GOT3 (cell line): Measurements from ENCODE around the gene NME1.

ENCODE experiments used
- DNase-seq: peaks from one replicate; lab custom pipeline; 2025; ENCODE audit warnings: mixed read lengths; lab: John Stamatoyannopoulos, UW

NME1 gene

DNA sequence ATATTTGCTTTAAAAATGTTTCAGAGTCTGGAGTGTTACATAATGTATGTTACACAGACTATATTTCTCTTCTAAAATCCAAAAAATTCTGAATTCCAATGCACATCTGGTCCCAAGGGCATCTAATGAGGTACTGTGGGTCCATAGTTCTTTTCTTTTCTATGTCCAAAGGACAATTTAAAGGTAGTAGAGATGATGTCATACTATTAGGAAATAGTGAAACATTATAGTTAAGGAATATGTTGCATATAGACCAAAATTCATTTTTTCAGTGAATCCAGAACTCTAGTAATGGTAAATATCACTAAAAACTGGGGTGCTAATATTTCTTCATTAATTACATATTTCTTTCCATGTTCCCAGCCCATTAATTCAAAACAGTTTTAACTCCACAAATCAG lies 35.8 kb downstream of the NME1 start:
- no peak for DNase-seq

DNA sequence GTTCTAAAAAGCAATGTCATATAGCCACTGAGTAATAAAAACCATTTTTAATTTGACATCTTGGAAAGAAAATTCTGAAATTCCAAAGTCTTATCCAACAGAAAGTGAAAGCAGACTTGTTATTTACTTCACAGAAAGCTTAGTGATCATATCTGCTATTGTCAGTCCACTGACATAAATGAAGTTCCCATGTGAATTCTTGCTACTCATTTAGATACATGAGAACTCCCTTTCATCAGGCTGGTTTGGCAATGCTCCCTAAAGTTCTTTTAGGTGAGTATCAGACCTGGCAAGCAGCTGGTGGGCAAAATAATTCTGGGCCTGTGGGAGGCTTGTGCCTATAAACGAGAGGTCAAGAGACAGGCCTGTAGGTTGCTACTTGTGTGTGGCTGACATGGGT lies 36.3 kb downstream of the NME1 start:
- DNase-seq, result no peak

DNA sequence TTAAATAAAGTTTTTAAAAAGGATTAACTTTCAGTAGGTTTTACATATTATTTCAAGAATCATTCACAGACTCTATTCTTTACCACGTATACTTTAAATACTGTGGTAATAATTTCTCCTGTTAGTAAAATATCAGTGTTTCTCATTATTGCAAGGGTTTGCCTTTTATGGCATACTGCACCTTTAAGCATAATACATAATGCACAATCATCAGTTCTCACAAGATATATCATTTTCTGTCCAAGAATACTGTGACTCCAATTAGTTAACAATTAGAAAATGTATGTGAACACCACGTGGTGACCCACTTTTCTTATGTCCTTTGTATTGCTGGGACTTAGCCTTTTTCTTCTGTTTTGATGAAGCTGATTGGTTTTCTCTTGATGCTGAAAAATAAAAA lies 38.5 kb downstream of the NME1 start:
- DNase-seq, result no peak

DNA sequence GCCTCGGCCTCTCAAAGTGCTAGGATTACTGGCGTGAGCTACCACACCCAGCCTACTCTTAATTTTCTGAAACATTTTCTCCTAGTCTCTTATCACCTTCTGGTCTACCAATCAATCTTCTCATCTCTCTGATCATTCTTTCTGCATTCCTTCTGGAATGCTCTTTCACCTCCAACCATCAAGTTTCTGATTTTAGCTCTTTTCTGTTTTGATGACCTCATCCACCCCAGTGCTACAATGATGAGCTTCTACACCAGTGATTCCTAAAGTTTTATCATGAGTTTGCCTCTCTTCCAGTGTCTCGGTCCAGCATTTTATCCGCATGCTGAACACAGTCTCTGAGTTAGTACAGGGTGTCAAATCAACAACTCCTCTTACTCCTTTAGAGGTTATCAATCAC lies 44.4 kb downstream of the NME1 start:
- DNase-seq, result no peak

DNA sequence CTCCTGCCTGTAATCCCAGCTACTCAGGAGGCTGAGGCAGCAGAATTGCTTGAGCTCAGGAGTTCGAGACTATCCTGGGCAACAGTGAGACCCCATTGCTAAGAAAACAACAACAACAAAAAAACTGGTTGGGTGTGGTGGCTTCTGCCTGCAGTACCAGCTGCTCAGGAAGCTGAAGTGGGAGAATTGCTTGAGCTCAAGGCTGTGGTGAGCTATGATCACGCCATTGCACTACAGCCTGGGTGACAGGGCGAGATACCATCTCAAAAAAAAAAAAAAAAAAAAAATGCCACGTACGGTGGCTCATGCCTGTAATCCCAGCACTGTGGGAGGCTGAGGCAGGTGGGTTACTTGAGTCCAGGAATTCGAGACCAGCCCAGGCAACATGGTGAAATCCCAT lies 46.9 kb downstream of the NME1 start:
- DNase-seq, result no peak

DNA sequence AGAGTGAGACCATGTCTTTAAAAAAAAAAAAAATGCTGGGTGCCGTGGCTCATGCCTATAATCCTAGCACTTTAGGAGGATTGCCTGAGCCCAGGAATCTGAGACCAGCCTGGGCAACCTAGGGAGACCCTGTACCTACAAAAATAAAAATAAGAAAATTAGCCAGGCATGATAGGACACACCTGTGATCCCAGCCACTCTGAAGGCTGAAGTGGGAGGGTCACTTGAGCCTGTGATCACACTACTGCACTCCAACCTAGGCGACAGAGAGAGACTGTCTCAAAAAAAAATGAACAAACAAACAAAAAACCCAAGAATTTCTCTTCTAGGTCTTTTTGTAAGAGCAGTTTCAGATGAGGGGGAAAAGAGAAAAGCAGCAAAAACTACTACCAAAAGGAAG lies 47.5 kb downstream of the NME1 start:
- DNase-seq, result no peak

DNA sequence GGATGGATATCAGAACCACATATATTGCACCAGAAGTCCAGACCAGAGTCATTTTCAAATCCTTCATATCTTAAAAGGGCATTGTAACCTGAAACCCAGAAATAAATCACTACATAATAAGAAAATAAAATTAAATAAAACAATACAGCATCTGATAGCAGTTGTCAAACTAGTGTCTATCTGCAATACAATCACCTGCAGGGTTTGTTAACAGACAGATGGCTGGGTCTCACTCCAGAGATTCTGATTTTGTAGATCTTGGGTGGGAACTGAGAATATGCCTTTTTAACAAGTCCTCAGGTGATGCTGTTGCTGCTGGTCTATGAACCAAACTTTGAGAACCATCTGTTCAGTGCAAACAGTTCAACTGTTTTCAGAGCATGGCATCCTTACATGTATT lies 50.5 kb downstream of the NME1 start:
- no peak for DNase-seq
